ENCODE results near the gene DFFA. TPM values are rescaled to one million over a fixed set of nuclear protein-coding genes. Genes with fewer than 3 reads are reported as not detected.
"Not testable (repeated sequence)": the region's sequence is repeated elsewhere in the genome, so short reads cannot be mapped to it uniquely, and the experiment has no call there.

The DFFA gene
- total RNA-seq, 3 donors from 2014 or later, result 19.7 to 22.8 (median 21.3) TPM

DNA sequence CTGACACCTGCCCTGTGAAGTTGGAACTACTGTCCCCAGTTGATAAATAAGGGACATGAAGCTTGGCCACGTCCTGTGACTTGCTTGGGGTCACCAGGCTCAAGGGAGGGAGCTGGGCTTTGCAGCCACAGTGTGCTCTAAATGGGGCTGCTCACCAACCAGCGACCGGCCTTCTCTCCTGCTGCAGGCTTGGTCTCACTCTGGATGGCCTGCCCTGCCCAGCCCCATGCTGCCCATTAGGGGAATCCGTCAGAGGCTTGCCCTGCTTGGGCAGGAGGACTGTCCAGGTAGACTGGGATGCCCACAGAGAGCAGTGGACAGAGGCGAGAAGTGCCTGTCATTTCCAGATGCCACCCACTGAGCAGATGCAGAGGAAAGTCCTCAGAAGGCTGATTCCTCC lies 43.3 kb downstream of the DFFA start:
- Histone ChIP-seq H3K36me3 (no peaks in the 10 kb centered on the region), H3K27ac (no peak overlapping the region), H3K4me3 (no peak overlapping the region), H3K9me3 (no peaks in the 10 kb centered on the region), H3K4me1 (peaks cover 0 to 5% of the 10 kb centered on the region in 2 donors), H3K27me3 (no peaks in the 10 kb centered on the region)
- TF ChIP-seq POLR2AphosphoS5 (IDR thresholded peaks at IDR 0.05) (no peak), POLR2A (IDR thresholded peaks at IDR 0.05) (no peak)
- TF ChIP-seq, protein P1, sequence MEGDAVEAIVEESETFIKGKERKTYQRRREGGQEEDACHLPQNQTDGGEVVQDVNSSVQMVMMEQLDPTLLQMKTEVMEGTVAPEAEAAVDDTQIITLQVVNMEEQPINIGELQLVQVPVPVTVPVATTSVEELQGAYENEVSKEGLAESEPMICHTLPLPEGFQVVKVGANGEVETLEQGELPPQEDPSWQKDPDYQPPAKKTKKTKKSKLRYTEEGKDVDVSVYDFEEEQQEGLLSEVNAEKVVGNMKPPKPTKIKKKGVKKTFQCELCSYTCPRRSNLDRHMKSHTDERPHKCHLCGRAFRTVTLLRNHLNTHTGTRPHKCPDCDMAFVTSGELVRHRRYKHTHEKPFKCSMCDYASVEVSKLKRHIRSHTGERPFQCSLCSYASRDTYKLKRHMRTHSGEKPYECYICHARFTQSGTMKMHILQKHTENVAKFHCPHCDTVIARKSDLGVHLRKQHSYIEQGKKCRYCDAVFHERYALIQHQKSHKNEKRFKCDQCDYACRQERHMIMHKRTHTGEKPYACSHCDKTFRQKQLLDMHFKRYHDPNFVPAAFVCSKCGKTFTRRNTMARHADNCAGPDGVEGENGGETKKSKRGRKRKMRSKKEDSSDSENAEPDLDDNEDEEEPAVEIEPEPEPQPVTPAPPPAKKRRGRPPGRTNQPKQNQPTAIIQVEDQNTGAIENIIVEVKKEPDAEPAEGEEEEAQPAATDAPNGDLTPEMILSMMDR (IDR thresholded peaks at IDR 0.05), result no peak
- DNase-seq (ENCODE audit: low spot score in 2 of 2), result no peak
- intact Hi-C loops (cut with DNase I; ENCODE audit: low total_unique reads), result loop anchor here (10.0 kb wide), 1 partner anchor 54 kb away; no protein-coding TSS in a partner anchor

DNA sequence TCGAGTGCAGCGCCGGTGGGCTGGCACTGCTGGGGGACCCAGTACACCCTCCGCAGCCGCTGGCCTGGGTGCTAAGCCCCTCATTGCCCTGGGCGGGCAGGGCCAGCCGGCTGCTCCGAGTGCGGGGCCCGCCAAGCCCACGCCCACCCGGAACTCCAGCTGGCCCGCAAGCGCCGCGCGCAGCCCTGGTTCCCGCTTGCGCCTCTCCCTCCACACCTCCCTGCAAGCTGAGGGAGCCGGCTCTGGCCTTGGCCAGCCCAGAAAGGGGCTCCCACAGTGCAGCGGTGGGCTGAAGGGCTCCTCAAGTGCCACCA lies 45.8 kb downstream of the DFFA start:
- intact Hi-C loops (cut with DNase I; ENCODE audit: low total_unique reads), result loop anchor here (10.0 kb wide), 1 partner anchor 52 kb away; no protein-coding TSS in a partner anchor
- not testable (repeated sequence) for H3K9me3 ChIP-seq; H3K4me3 ChIP-seq; H3K4me1 ChIP-seq; DNase-seq (ENCODE audit: low spot score in 2 of 2); H3K27ac ChIP-seq; H3K27me3 ChIP-seq; H3K36me3 ChIP-seq

DNA sequence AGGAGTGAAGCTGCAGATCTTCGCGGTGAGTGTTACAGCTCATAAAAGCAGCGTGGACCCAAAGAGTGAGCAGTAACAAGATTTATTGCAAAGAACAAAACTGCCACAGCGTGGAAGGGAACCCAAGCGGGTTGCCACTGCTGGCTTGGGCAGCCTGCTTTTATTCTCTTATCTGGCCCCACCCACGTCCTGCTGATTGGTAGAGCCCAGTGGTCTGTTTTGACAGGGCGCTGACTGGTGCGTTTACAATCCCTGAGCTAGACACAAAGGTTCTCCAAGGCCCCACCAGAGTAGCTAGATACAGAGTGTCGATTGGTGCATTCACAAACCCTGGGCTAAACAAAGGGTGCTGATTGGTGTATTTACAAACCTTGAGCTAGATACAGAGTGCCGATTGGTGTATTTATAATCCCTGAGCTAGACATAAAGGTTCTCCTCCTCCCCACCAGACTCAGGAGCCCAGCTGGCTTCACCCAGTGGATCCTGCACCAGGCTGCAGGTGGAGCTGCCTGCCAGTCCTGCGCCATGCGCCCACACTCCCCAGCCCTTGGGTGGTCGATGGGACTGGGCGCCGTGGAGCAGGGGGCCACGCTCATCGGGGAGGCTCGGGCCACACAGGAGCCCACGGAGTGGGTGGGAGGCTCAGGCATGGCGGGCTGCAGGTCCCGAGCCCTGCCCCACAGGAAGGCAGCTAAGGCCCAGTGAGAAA lies 46.3 kb downstream of the DFFA start:
- H3K4me1 ChIP-seq; H3K36me3 ChIP-seq; H3K9me3 ChIP-seq; H3K27me3 ChIP-seq; DNase-seq (ENCODE audit: low spot score in 2 of 2); H3K27ac ChIP-seq; H3K4me3 ChIP-seq: not testable (repeated sequence)
- intact Hi-C loops (cut with DNase I; ENCODE audit: low total_unique reads), result loop anchor here (10.0 kb wide), 1 partner anchor 51 kb away; no protein-coding TSS in a partner anchor

DNA sequence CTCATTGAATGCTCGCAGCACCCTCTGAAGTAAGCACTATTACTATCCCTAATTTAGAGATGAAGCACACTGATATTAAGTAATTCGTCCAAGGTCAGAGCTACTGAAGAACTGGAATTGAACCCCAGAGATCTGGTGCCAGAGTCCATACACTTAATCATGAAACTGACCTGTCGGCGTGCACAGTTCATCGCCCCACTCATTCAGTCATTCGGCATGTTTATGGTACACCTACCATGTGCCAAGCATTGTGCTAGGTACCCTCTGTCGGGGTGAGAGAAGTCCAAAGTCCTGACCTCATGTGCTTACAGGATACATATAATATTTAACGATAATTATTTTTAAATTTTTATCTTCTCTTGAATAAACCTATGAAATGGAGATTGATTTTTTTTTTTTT lies 47.7 kb downstream of the DFFA start:
- no peaks in the 10 kb centered on the region for H3K36me3 ChIP-seq
- no peak overlapping the region for H3K27ac ChIP-seq
- TF ChIP-seq, protein P1 (IDR thresholded peaks at IDR 0.05), result no peak
- no peak for TF ChIP-seq POLR2A (IDR thresholded peaks at IDR 0.05)
- no peak for TF ChIP-seq POLR2AphosphoS5 (IDR thresholded peaks at IDR 0.05)
- no peaks in the 10 kb centered on the region for H3K9me3 ChIP-seq
- no peak for DNase-seq (ENCODE audit: low spot score in 2 of 2)
- no peaks in the 10 kb centered on the region for H3K27me3 ChIP-seq
- intact Hi-C loops (cut with DNase I; ENCODE audit: low total_unique reads), result loop anchor here (10.0 kb wide), 1 partner anchor 50 kb away; no protein-coding TSS in a partner anchor
- H3K4me3 ChIP-seq, result no peak overlapping the region
- no peaks in the 10 kb centered on the region for H3K4me1 ChIP-seq

DNA sequence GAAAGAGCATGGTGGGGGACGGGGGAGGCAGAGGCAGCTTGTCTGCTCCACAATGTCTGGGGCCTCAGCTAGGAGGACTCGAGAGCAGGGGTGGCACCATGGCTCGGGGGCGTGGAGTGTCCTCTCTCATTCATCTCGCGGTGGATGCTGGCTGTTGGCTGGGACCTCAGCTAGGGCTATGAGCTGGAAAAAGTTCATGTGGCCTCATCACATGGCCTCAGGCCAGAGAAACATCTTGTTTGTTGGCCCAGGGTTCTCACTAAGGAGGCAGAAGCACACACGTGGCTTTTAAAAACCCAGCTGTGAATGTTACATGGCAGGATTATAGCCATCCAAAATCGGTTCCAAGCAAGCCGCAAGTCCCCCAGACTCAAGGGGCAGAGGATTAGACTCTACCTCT lies 48.3 kb downstream of the DFFA start:
- TF ChIP-seq, protein P1 (IDR thresholded peaks at IDR 0.05), result no peak
- TF ChIP-seq POLR2A (IDR thresholded peaks at IDR 0.05), result no peak
- TF ChIP-seq POLR2AphosphoS5 (IDR thresholded peaks at IDR 0.05), result no peak
- Histone ChIP-seq H3K27ac (no peak overlapping the region), H3K27me3 (no peaks in the 10 kb centered on the region), H3K4me1 (no peaks in the 10 kb centered on the region), H3K4me3 (no peak overlapping the region), H3K36me3 (no peaks in the 10 kb centered on the region), H3K9me3 (no peaks in the 10 kb centered on the region)
- intact Hi-C loops (cut with DNase I; ENCODE audit: low total_unique reads), result loop anchor here (10.0 kb wide), 1 partner anchor 49 kb away; no protein-coding TSS in a partner anchor
- no peak for DNase-seq (ENCODE audit: low spot score in 2 of 2)

DNA sequence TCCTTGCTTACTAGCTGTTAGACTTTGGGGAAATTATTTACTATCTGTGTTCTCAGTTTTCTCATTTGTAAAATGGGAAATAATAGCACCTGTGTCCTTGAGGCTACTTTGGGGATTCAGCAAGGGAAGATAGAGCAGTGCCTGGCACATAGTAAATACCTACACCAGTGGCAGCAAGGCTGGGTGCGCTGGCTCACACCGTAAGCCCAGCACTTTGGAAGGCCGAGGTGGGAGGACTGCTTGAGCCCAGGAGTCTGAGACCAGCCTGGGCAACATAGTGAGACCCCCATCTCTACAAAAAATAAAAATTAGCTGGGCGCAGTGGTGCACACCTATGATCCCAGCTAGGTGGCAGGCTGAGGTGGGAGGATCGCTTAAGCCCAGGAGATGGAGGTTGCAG lies 50.7 kb downstream of the DFFA start:
- Histone ChIP-seq H3K27me3 (no peaks in the 10 kb centered on the region), H3K4me3 (no peak overlapping the region), H3K36me3 (peaks cover 6% of the 10 kb centered on the region), H3K4me1 (no peaks in the 10 kb centered on the region), H3K27ac (no peak overlapping the region), H3K9me3 (no peaks in the 10 kb centered on the region)
- DNase-seq (ENCODE audit: low spot score in 2 of 2), result no peak
- TF ChIP-seq, protein P1 (IDR thresholded peaks at IDR 0.05), result no peak
- no peak for TF ChIP-seq POLR2A (IDR thresholded peaks at IDR 0.05)
- TF ChIP-seq POLR2AphosphoS5 (IDR thresholded peaks at IDR 0.05), result no peak
- intact Hi-C loops (cut with DNase I; ENCODE audit: low total_unique reads), result loop anchor here (10.0 kb wide), 1 partner anchor 47 kb away; no protein-coding TSS in a partner anchor

Data from breast epithelium (tissue), 4 donors.